Sigmoid colon (tissue), 7 donors: ENCODE data around the gene GPR37. TPM values are rescaled to one million over a fixed set of nuclear protein-coding genes. Genes with fewer than 3 reads are reported as not detected.

Experiments
- DNase-seq: peaks from one replicate; pipeline ENCODE4 v3.0.0-alpha.2; 2019
- H3K27ac ChIP-seq, 4 donors: fragments of 200-600 bp; sonication (generic); one replicate each; pipeline ENCODE4 v1.5.1; 2016 to 2019; ENCODE audit warnings: mild to moderate bottlenecking in 1 of 4
- H3K27me3 ChIP-seq, 3 donors: fragments of 200-600 bp; sonication (generic); one replicate each; pipeline ENCODE4 v1.5.1; 2019; ENCODE audit warnings: mild to moderate bottlenecking in 1 of 3
- H3K36me3 ChIP-seq, 4 donors: fragments of 200-600 bp; sonication (generic); one replicate each; pipeline ENCODE4 v1.5.1; 2016 to 2019
- H3K4me1 ChIP-seq, 4 donors: fragments of 200-600 bp; sonication (generic); one replicate each; pipeline ENCODE4 v1.5.1; 2017 to 2019
- H3K4me3 ChIP-seq, 4 donors: fragments of 200-600 bp; sonication (generic); one replicate each; pipeline ENCODE4 v1.5.1; 2017 to 2019; ENCODE audit warnings: mild to moderate bottlenecking in 2 of 4, moderate library complexity in 1 of 4
- H3K9me3 ChIP-seq, 4 donors: fragments of 200-600 bp in 3 of 4; sonication (generic) in 3 of 4; one replicate each; pipeline versions ENCODE4 v1.5.1 to v1.6.1; 2013 to 2019
- EP300 ChIP-seq, 4 donors: sonication (generic); formaldehyde crosslinking; IDR thresholded peaks; one replicate each; pipeline ENCODE4 v1.6.1; 2017; ENCODE audit warnings: antibody characterized with exemption in 4 of 4
- POLR2A ChIP-seq, 2 donors: fragments of 450-650 bp; IDR thresholded peaks; one replicate each; pipeline ENCODE4 v1.6.1; 2016; ENCODE audit warnings: antibody characterized with exemption in 2 of 2, mild to moderate bottlenecking in 2 of 2, moderate library complexity in 2 of 2
- POLR2AphosphoS5 ChIP-seq, 4 donors: sonication (generic); formaldehyde crosslinking; IDR thresholded peaks; one replicate each; pipeline ENCODE4 v1.6.1; 2017; ENCODE audit warnings: antibody characterized with exemption in 4 of 4
- WGBS, 2 donors: extraction: QIAGEN DNeasy Blood & Tissue Kit; methylation state at CpG; one replicate each; pipeline ENCODE4 v1.1.7; 2013; 5-methylcytosine and 5-hydroxymethylcytosine counted together
- intact Hi-C: fragments of 100-400 bp; cut with DNase I; formaldehyde crosslinking; loops from one replicate; pipeline ENCODE4 v1.15.1; 2023
- polyA plus RNA-seq, 3 donors: library from polyadenylated mRNA; stranded (reverse); fragments of 200-250 nt; gene quantifications; one replicate each; pipeline ENCODE4 v1.2.3, GENCODE V29; 2013
- total RNA-seq, 4 donors: library from RNA; depleted of rRNA; stranded (reverse); fragments of >200 nt; gene quantifications; one replicate each; pipeline ENCODE4 v1.1.0, GENCODE V29; 2016
- TF ChIP-seq, protein P1 (sequence below), 4 experiments: fragments of 450-650 bp in 3 of 4; fragments of 200-600 bp in 1 of 4; IDR thresholded peaks; one replicate each; pipeline ENCODE4 v1.5.1; 2016 to 2019; ENCODE audit warnings: antibody characterized with exemption in 4 of 4, mild to moderate bottlenecking in 3 of 4, moderate library complexity in 2 of 4
- donor health status: healthy with polysubstance abuse.
- donor health status: Bipolar disorder and iron deficiency.
- donor health status: healthy.

The GPR37 gene
- total and polyA plus RNA-seq, 7 donors = 0.68 to 2.3 (median 1.4) TPM; not detected in 2

DNA sequence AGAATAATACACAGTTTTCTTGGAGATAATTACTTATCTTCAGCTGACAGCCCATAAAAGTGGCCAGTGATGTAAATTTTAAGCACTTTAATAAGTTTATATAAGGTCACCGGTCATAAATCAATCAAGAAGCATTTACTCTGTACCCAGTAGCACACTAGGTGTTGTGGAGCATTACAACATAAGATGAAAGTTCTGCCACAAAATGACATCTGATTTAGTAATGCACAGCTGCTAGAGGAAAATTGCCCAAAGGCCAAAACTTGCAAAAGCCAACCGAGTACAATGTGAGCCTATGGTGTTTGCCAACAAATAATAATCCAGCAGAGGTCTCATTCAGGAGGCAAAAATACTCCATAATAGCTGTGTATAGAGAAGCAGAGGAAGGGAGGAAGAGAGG, 63.6 kb downstream of the GPR37 start:
- no peaks in the 10 kb centered on the region for H3K27me3 ChIP-seq
- intact Hi-C loops = no loop called here
- no peaks in the 10 kb centered on the region for H3K4me1 ChIP-seq
- 68 to 81% methylated on average over 2 of the region's 2 CpGs for WGBS, 2 donors
- no peak overlapping the region for H3K4me3 ChIP-seq
- DNase-seq = no peak
- H3K36me3 ChIP-seq = no peaks in the 10 kb centered on the region
- no peak overlapping the region for H3K27ac ChIP-seq
- no peaks in the 10 kb centered on the region for H3K9me3 ChIP-seq
- TF ChIP-seq POLR2AphosphoS5 (IDR thresholded peaks at IDR 0.05) (no peak), EP300 (IDR thresholded peaks at IDR 0.05) (no peak), POLR2A (IDR thresholded peaks at IDR 0.05) (no peak)
- TF ChIP-seq, protein P1, sequence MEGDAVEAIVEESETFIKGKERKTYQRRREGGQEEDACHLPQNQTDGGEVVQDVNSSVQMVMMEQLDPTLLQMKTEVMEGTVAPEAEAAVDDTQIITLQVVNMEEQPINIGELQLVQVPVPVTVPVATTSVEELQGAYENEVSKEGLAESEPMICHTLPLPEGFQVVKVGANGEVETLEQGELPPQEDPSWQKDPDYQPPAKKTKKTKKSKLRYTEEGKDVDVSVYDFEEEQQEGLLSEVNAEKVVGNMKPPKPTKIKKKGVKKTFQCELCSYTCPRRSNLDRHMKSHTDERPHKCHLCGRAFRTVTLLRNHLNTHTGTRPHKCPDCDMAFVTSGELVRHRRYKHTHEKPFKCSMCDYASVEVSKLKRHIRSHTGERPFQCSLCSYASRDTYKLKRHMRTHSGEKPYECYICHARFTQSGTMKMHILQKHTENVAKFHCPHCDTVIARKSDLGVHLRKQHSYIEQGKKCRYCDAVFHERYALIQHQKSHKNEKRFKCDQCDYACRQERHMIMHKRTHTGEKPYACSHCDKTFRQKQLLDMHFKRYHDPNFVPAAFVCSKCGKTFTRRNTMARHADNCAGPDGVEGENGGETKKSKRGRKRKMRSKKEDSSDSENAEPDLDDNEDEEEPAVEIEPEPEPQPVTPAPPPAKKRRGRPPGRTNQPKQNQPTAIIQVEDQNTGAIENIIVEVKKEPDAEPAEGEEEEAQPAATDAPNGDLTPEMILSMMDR (IDR thresholded peaks at IDR 0.05) = no peak

DNA sequence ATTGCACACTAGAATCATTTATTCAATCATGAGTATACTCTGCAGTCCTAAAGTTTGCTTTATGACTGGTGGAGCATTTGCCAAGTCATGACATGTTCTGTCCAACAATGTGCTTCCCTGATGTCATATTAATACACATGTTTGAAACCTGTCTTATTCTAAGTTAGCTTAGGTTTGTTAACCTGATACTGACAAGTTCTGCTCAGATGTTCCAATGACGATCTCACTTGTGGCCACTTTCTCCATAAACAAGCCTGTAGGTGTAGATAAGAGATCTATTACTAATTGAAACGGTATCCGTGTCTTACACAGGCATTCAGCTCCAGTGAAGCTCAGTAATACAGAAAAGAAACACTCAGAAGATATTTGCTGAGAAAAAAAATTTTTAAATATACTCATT, 64.9 kb downstream of the GPR37 start:
- intact Hi-C loops = no loop called here
- no peaks in the 10 kb centered on the region for H3K9me3 ChIP-seq
- no peak overlapping the region for H3K27ac ChIP-seq
- H3K36me3 ChIP-seq = no peaks in the 10 kb centered on the region
- H3K4me1 ChIP-seq = no peaks in the 10 kb centered on the region
- no peak for TF ChIP-seq EP300 (IDR thresholded peaks at IDR 0.05)
- TF ChIP-seq POLR2A (IDR thresholded peaks at IDR 0.05) = no peak
- TF ChIP-seq, protein P1 (IDR thresholded peaks at IDR 0.05) = no peak
- TF ChIP-seq POLR2AphosphoS5 (IDR thresholded peaks at IDR 0.05) = no peak
- H3K27me3 ChIP-seq = no peaks in the 10 kb centered on the region
- DNase-seq = no peak
- no peak overlapping the region for H3K4me3 ChIP-seq
- 80 to 88% methylated on average over 3 of the region's 3 CpGs for WGBS, 2 donors

DNA sequence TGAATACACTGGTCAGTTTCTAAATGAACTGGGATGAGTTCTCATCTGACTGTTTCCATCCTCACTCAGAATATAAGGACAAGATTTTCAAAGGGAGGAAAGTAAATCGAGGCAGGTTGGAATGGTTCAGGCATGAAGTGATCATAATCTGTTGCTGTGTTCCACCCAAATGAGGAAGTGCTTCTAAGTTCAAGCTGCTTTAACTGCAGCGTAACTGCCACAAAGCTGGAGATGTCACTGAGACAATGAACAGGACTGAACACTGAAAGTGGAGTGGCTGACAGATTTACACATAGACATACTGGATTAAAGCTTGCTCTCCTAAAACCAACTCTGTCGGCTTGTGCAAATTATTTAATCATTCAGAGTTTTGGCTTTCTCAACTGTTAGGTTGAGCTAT, 66.6 kb downstream of the GPR37 start:
- no peaks in the 10 kb centered on the region for H3K27me3 ChIP-seq
- intact Hi-C loops = no loop called here
- WGBS, 2 donors = 63 to 74% methylated on average over 3 of the region's 3 CpGs
- H3K4me1 ChIP-seq = no peaks in the 10 kb centered on the region
- no peaks in the 10 kb centered on the region for H3K36me3 ChIP-seq
- H3K4me3 ChIP-seq = no peak overlapping the region
- H3K9me3 ChIP-seq = no peaks in the 10 kb centered on the region
- no peak overlapping the region for H3K27ac ChIP-seq
- DNase-seq = no peak
- no peak for TF ChIP-seq EP300 (IDR thresholded peaks at IDR 0.05)
- no peak for TF ChIP-seq POLR2A (IDR thresholded peaks at IDR 0.05)
- no peak for TF ChIP-seq POLR2AphosphoS5 (IDR thresholded peaks at IDR 0.05)
- TF ChIP-seq, protein P1 (IDR thresholded peaks at IDR 0.05) = no peak

DNA sequence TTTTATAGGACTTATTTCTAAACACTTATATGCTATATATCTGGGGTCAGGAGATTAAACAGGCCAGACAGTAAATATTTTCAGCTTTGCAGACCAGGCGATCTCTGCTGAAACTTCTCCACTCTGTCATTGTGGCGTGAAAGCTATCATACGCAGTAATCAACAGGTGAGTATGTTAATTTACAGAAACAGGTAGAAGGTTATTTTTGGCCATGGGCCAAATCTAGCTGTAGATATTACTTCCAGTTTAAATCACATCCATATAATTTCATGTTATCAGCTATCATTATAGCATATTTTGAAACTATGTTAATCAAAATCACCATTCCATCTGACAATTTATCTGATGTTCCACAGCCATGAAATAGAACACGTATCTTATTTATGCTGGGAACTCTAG, 67.8 kb downstream of the GPR37 start:
- TF ChIP-seq POLR2AphosphoS5 (IDR thresholded peaks at IDR 0.05) (no peak), EP300 (IDR thresholded peaks at IDR 0.05) (no peak)
- no peak for DNase-seq
- Histone ChIP-seq H3K9me3 (no peaks in the 10 kb centered on the region), H3K4me1 (no peaks in the 10 kb centered on the region), H3K27ac (no peak overlapping the region), H3K36me3 (no peaks in the 10 kb centered on the region), H3K4me3 (no peak overlapping the region), H3K27me3 (no peaks in the 10 kb centered on the region)
- 59 to 85% methylated on average over 4 of the region's 4 CpGs for WGBS, 2 donors
- intact Hi-C loops = no loop called here

Other genes starting within 250 kb of the GPR37 start
- 10 to 100 TPM; 18.9 to 26.2 (median 24.4) TPM for gene POT1, start 164.0 kb upstream of the GPR37 start, total RNA-seq
- gene POT1, start 164.0 kb upstream of the GPR37 start, polyA plus RNA-seq = 1 to 10 TPM; 3.6 to 9.1 (median 9.0) TPM